Measurements from ENCODE around the gene CHST6.
"Not testable (repeated sequence)": the region's sequence is repeated elsewhere in the genome, so short reads cannot be mapped to it uniquely, and the experiment has no call there.

CHST6 gene

DNA sequence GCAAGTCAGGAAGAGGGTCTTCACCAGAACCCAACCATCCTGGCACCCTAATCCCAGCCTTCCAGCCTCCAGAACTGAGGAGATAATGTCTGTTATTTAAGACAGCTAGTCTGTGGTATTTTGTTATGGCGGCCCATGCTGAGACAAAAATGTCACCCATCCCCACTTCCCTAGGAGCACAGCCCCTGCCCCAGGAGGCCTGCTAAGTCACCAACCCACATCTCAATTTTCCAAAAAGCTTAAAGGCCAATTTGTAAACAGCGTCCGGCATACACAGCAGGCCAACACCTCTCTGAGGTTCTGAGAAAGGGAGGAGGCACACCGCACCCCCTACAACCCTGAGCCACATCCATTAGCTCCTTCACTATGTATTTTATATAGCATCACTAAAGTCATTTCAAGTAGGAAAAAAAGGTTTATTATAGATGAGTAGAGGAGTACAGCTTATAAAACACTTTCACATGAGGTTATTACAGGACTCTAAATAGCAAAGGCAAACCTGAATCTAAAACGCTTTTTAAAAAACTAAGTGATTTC lies 37.7 kb downstream of the CHST6 start:
- H3K36me3 ChIP-seq (ENCODE audit: control insufficient read depth in 1 of 2, insufficient read depth in 2 of 2, low read depth in 1 of 2, low read length in 2 of 2) = peaks cover 0 to 8% of the 10 kb centered on the region in 2 experiments
- H3K4me3 ChIP-seq (ENCODE audit: insufficient read depth in 1 of 2, low read depth in 1 of 2, low read length in 2 of 2) = no peak overlapping the region
- no peak overlapping the region for H2BK5ac ChIP-seq (ENCODE audit: low read depth, low read length, poor library complexity, severe bottlenecking)
- no peaks in the 10 kb centered on the region for H3K27me3 ChIP-seq (ENCODE audit: control insufficient read depth in 1 of 2, insufficient read depth in 1 of 2, low read length in 2 of 2)
- H3K4me2 ChIP-seq (ENCODE audit: low read length, poor library complexity, severe bottlenecking) = no peak overlapping the region
- no peak overlapping the region for H2BK15ac ChIP-seq (ENCODE audit: low read depth, poor library complexity, severe bottlenecking)
- no peak for DNase-seq
- no peak overlapping the region for H2BK120ac ChIP-seq (ENCODE audit: low read depth, low read length)
- H3K23ac ChIP-seq (ENCODE audit: low read length in 2 of 2) = no peak overlapping the region
- peaks cover 21% of the 10 kb centered on the region for H3K79me1 ChIP-seq (replicated peaks; ENCODE audit: low read length, poor library complexity, severe bottlenecking)
- no peak overlapping the region for H2AFZ ChIP-seq (ENCODE audit: low read depth, low read length)
- WGBS = 94% methylated on average over 4 of the region's 5 CpGs
- no peak overlapping the region for H4K91ac ChIP-seq (ENCODE audit: low read length)
- H3K4me1 ChIP-seq (ENCODE audit: control insufficient read depth, insufficient read depth, low read depth, low read length) = peaks cover 14% of the 10 kb centered on the region
- H4K8ac ChIP-seq (ENCODE audit: low read length) = no peak overlapping the region
- H3K14ac ChIP-seq (ENCODE audit: low read length in 2 of 2) = no peak overlapping the region
- no peak overlapping the region for H2BK12ac ChIP-seq (ENCODE audit: low read length in 2 of 2)
- H3K27ac ChIP-seq (ENCODE audit: low read length, poor library complexity, severe bottlenecking) = no peak overlapping the region
- no peak overlapping the region for H3K18ac ChIP-seq (ENCODE audit: low read depth in 1 of 2, low read length in 2 of 2)
- H3K9ac ChIP-seq (ENCODE audit: low read length) = no peak overlapping the region
- H3K4ac ChIP-seq (ENCODE audit: low read depth in 1 of 2, low read length in 2 of 2) = no peak overlapping the region
- H2AK5ac ChIP-seq (ENCODE audit: low read length, severe bottlenecking) = no peak overlapping the region
- no peaks in the 10 kb centered on the region for H3K9me3 ChIP-seq (ENCODE audit: control insufficient read depth, low read length)

GRCh38 chr16:75456971-75457370 lies 38.3 kb downstream of the CHST6 start:
- Histone ChIP-seq H4K91ac (ENCODE audit: low read length) (no peak overlapping the region), H3K23ac (ENCODE audit: low read length in 2 of 2) (no peak overlapping the region), H2AK5ac (ENCODE audit: low read length, severe bottlenecking) (no peak overlapping the region), H2AFZ (ENCODE audit: low read depth, low read length) (no peak overlapping the region), H3K4me3 (ENCODE audit: insufficient read depth in 1 of 2, low read depth in 1 of 2, low read length in 2 of 2) (no peak overlapping the region), H3K4ac (ENCODE audit: low read depth in 1 of 2, low read length in 2 of 2) (no peak overlapping the region), H3K4me2 (ENCODE audit: low read length, poor library complexity, severe bottlenecking) (no peak overlapping the region), H2BK12ac (ENCODE audit: low read length in 2 of 2) (no peak overlapping the region), H3K36me3 (ENCODE audit: control insufficient read depth in 1 of 2, insufficient read depth in 2 of 2, low read depth in 1 of 2, low read length in 2 of 2) (peaks cover 0 to 12% of the 10 kb centered on the region in 2 experiments), H3K4me1 (ENCODE audit: control insufficient read depth, insufficient read depth, low read depth, low read length) (peaks cover 16% of the 10 kb centered on the region), H3K27ac (ENCODE audit: low read length, poor library complexity, severe bottlenecking) (no peak overlapping the region), H3K18ac (ENCODE audit: low read depth in 1 of 2, low read length in 2 of 2) (no peak overlapping the region), H3K9me3 (ENCODE audit: control insufficient read depth, low read length) (no peaks in the 10 kb centered on the region), H4K8ac (ENCODE audit: low read length) (no peak overlapping the region), H2BK120ac (ENCODE audit: low read depth, low read length) (no peak overlapping the region), H3K14ac (ENCODE audit: low read length in 2 of 2) (no peak overlapping the region), H3K79me1 (replicated peaks; ENCODE audit: low read length, poor library complexity, severe bottlenecking) (peaks cover 21% of the 10 kb centered on the region), H3K27me3 (ENCODE audit: control insufficient read depth in 1 of 2, insufficient read depth in 1 of 2, low read length in 2 of 2) (no peaks in the 10 kb centered on the region), H2BK5ac (ENCODE audit: low read depth, low read length, poor library complexity, severe bottlenecking) (no peak overlapping the region), H3K9ac (ENCODE audit: low read length) (no peak overlapping the region), H2BK15ac (ENCODE audit: low read depth, poor library complexity, severe bottlenecking) (no peak overlapping the region)
- 100% methylated on average over 1 of the region's 1 CpG for WGBS
- no peak for DNase-seq

GRCh38 chr16:75456486-75456885 lies 38.8 kb downstream of the CHST6 start:
- peaks cover 16% of the 10 kb centered on the region for H3K4me1 ChIP-seq (ENCODE audit: control insufficient read depth, insufficient read depth, low read depth, low read length)
- H3K23ac ChIP-seq (ENCODE audit: low read length in 2 of 2); H3K18ac ChIP-seq (ENCODE audit: low read depth in 1 of 2, low read length in 2 of 2); H3K9ac ChIP-seq (ENCODE audit: low read length); H3K4me2 ChIP-seq (ENCODE audit: low read length, poor library complexity, severe bottlenecking); H3K14ac ChIP-seq (ENCODE audit: low read length in 2 of 2); H3K4ac ChIP-seq (ENCODE audit: low read depth in 1 of 2, low read length in 2 of 2); H2BK120ac ChIP-seq (ENCODE audit: low read depth, low read length); H2BK5ac ChIP-seq (ENCODE audit: low read depth, low read length, poor library complexity, severe bottlenecking); H3K27ac ChIP-seq (ENCODE audit: low read length, poor library complexity, severe bottlenecking); H3K4me3 ChIP-seq (ENCODE audit: insufficient read depth in 1 of 2, low read depth in 1 of 2, low read length in 2 of 2); H2AK5ac ChIP-seq (ENCODE audit: low read length, severe bottlenecking); H3K9me3 ChIP-seq (ENCODE audit: control insufficient read depth, low read length); H2AFZ ChIP-seq (ENCODE audit: low read depth, low read length); H2BK15ac ChIP-seq (ENCODE audit: low read depth, poor library complexity, severe bottlenecking); DNase-seq; H4K91ac ChIP-seq (ENCODE audit: low read length); H3K27me3 ChIP-seq (ENCODE audit: control insufficient read depth in 1 of 2, insufficient read depth in 1 of 2, low read length in 2 of 2); H4K8ac ChIP-seq (ENCODE audit: low read length); H2BK12ac ChIP-seq (ENCODE audit: low read length in 2 of 2): not testable (repeated sequence)
- H3K36me3 ChIP-seq (ENCODE audit: control insufficient read depth in 1 of 2, insufficient read depth in 2 of 2, low read depth in 1 of 2, low read length in 2 of 2) = peaks cover 0 to 14% of the 10 kb centered on the region in 2 experiments
- peaks cover 23% of the 10 kb centered on the region for H3K79me1 ChIP-seq (replicated peaks; ENCODE audit: low read length, poor library complexity, severe bottlenecking)
- WGBS = 91% methylated on average over 4 of the region's 4 CpGs

- no peak overlapping the region for H4K8ac ChIP-seq (ENCODE audit: low read length)
- WGBS = 86% methylated on average over 5 of the region's 5 CpGs
- no peak overlapping the region for H3K4me2 ChIP-seq (ENCODE audit: low read length, poor library complexity, severe bottlenecking)
- H3K4ac ChIP-seq (ENCODE audit: low read depth in 1 of 2, low read length in 2 of 2) = no peak overlapping the region
- H3K36me3 ChIP-seq (ENCODE audit: control insufficient read depth in 1 of 2, insufficient read depth in 2 of 2, low read depth in 1 of 2, low read length in 2 of 2) = peaks cover 3 to 17% of the 10 kb centered on the region in 2 experiments
- H3K14ac ChIP-seq (ENCODE audit: low read length in 2 of 2) = no peak overlapping the region
- DNase-seq = no peak
- no peak overlapping the region for H4K91ac ChIP-seq (ENCODE audit: low read length)
- H2AFZ ChIP-seq (ENCODE audit: low read depth, low read length) = no peak overlapping the region
- H2BK5ac ChIP-seq (ENCODE audit: low read depth, low read length, poor library complexity, severe bottlenecking) = no peak overlapping the region
- no peak overlapping the region for H2BK15ac ChIP-seq (ENCODE audit: low read depth, poor library complexity, severe bottlenecking)
- H3K9ac ChIP-seq (ENCODE audit: low read length) = no peak overlapping the region
- H2BK12ac ChIP-seq (ENCODE audit: low read length in 2 of 2) = no peak overlapping the region
- no peak overlapping the region for H3K18ac ChIP-seq (ENCODE audit: low read depth in 1 of 2, low read length in 2 of 2)
- H3K27me3 ChIP-seq (ENCODE audit: control insufficient read depth in 1 of 2, insufficient read depth in 1 of 2, low read length in 2 of 2) = no peaks in the 10 kb centered on the region
- H2BK120ac ChIP-seq (ENCODE audit: low read depth, low read length) = no peak overlapping the region
- H3K4me3 ChIP-seq (ENCODE audit: insufficient read depth in 1 of 2, low read depth in 1 of 2, low read length in 2 of 2) = no peak overlapping the region
- no peak overlapping the region for H2AK5ac ChIP-seq (ENCODE audit: low read length, severe bottlenecking)
- H3K79me1 ChIP-seq (replicated peaks; ENCODE audit: low read length, poor library complexity, severe bottlenecking) = peaks cover 30% of the 10 kb centered on the region
- H3K4me1 ChIP-seq (ENCODE audit: control insufficient read depth, insufficient read depth, low read depth, low read length) = peaks cover 16% of the 10 kb centered on the region
- H3K23ac ChIP-seq (ENCODE audit: low read length in 2 of 2) = no peak overlapping the region
- no peaks in the 10 kb centered on the region for H3K9me3 ChIP-seq (ENCODE audit: control insufficient read depth, low read length)
- no peak overlapping the region for H3K27ac ChIP-seq (ENCODE audit: low read length, poor library complexity, severe bottlenecking)
Observed at GRCh38 chr16:75455677-75456076, 39.6 kb downstream of the CHST6 start.

All from mesenchymal stem cell (in vitro differentiated cells and primary cell).